Karpas-422 (cell line): Measurements from ENCODE around the gene YTHDF1. TPM values are rescaled to one million over a fixed set of nuclear protein-coding genes. Genes with fewer than 3 reads are reported as not detected.
"Not testable (repeated sequence)": the region's sequence is repeated elsewhere in the genome, so short reads cannot be mapped to it uniquely, and the experiment has no call there.

Experiments used
- DNase-seq: peaks from one replicate; pipeline ENCODE4 v3.0.0-alpha.2; 2015
- H2AFZ ChIP-seq: fragments of 200-600 bp; sonication (generic); 2 replicates; pipeline ENCODE4 v1.6.1; 2014; ENCODE audit warnings: antibody characterized with exemption, low read length, mixed read lengths
- H3K27ac ChIP-seq: fragments of 200-600 bp; sonication (generic); 2 replicates; pipeline ENCODE4 v1.5.1; 2014; ENCODE audit warnings: mild to moderate bottlenecking, low read length, moderate library complexity
- H3K27me3 ChIP-seq: fragments of 200-600 bp; sonication (generic); 2 replicates; pipeline ENCODE4 v1.6.1; 2014; ENCODE audit warnings: low read length, mixed read lengths
- H3K36me3 ChIP-seq: fragments of 200-600 bp; sonication (generic); 2 replicates; pipeline ENCODE4 v1.6.1; 2014; ENCODE audit warnings: low read length, mixed read lengths; ENCODE audit not compliant: insufficient read depth
- H3K4me1 ChIP-seq: fragments of 200-600 bp; sonication (generic); 2 replicates; pipeline ENCODE4 v1.6.1; 2014; ENCODE audit warnings: mild to moderate bottlenecking, low read length, mixed read lengths
- H3K4me2 ChIP-seq: fragments of 200-600 bp; sonication (generic); 2 replicates; pipeline ENCODE4 v1.6.1; 2014; ENCODE audit warnings: low read length, low read depth, mild to moderate bottlenecking; ENCODE audit not compliant: poor library complexity, severe bottlenecking
- H3K4me3 ChIP-seq: fragments of 200-600 bp; sonication (generic); 2 replicates; pipeline ENCODE4 v1.5.1; 2014; ENCODE audit warnings: mild to moderate bottlenecking, antibody characterized with exemption, low read length, mixed read lengths
- H3K79me2 ChIP-seq: fragments of 200-600 bp; sonication (generic); 2 replicates; pipeline ENCODE4 v1.6.1; 2014; ENCODE audit warnings: mild to moderate bottlenecking, low read length, mixed read lengths
- H3K9ac ChIP-seq: fragments of 200-600 bp; sonication (generic); 2 replicates; pipeline ENCODE4 v1.6.0; 2014; ENCODE audit warnings: low read length
- H3K9me2 ChIP-seq: fragments of 200-600 bp; sonication (generic), shearing (Covaris generic); replicated peaks from 2 replicates; pipeline ENCODE4 v1.6.0; 2014; ENCODE audit warnings: mild to moderate bottlenecking, low read length, moderate library complexity; ENCODE audit not compliant: insufficient read depth
- H3K9me3 ChIP-seq: fragments of 300-700, 200-600 bp; sonication (generic); 2 replicates; pipeline ENCODE4 v1.6.1; 2014; ENCODE audit warnings: low read length, mixed read lengths
- H4K20me1 ChIP-seq: fragments of 200-600 bp; sonication (generic); 2 replicates; pipeline ENCODE4 v1.6.1; 2014; ENCODE audit warnings: mild to moderate bottlenecking, antibody characterized with exemption, low read length, low read depth; ENCODE audit not compliant: insufficient read depth
- total RNA-seq: library from RNA; depleted of rRNA; stranded (reverse); fragments of >200 nt; shearing (Covaris generic); gene quantifications from 2 replicates; pipeline ENCODE4 v1.2.3, GENCODE V29; 2014; ENCODE audit warnings: low replicate concordance

YTHDF1 gene
- total RNA-seq, 1 experiment from 2014 or later: 24.1 TPM

DNA sequence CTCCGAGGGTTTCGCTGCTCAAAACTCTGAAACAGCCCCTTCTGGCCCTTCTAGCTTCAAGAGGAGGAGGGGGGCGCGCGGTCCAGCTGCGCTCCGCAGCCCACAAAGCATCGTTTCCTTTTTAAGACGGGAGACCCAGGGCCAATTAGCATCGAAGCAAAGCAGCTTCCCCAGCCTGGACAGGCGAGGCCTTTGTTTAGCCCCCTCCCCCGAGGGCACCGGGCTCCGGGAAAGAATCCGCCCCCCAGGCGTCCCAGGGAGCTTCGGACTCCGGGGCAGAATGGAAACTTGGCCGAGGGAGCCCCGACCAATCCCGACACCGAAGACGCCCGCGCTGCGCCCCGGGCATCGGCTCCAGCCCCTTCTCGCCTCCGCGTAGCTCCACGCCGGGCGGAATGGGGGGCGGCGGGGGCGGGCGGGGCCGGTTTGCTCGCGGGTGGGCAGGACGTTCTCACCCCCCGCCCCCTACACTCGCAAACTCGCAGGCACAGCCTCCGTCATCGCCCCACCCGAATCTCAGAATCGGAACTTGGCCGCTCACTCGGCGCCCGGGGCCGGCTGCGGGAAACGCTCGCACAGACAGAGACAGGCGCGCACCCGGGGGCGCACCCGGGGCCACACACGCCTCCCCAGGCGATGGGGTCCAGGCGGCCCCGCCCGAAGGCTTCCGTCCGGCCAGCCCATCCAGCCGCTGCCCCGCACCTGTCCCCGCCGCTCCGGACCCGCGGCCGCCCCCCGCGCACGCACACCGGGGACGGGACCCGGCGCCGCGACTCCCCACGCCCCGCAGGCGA is 37.7 kb upstream of the YTHDF1 start:
- no peaks in the 10 kb centered on the region for H3K27me3 ChIP-seq
- no peaks in the 10 kb centered on the region for H3K4me1 ChIP-seq
- no peaks in the 10 kb centered on the region for H3K9me2 ChIP-seq
- no peak overlapping the region for H3K9ac ChIP-seq
- no peaks in the 10 kb centered on the region for H3K36me3 ChIP-seq
- no peak overlapping the region for H3K27ac ChIP-seq
- H2AFZ ChIP-seq: no peak overlapping the region
- H3K79me2 ChIP-seq: no peaks in the 10 kb centered on the region
- DNase-seq: no peak
- H3K4me2 ChIP-seq: no peak overlapping the region
- H3K9me3 ChIP-seq: no peaks in the 10 kb centered on the region
- no peaks in the 10 kb centered on the region for H4K20me1 ChIP-seq
- no peak overlapping the region for H3K4me3 ChIP-seq

DNA sequence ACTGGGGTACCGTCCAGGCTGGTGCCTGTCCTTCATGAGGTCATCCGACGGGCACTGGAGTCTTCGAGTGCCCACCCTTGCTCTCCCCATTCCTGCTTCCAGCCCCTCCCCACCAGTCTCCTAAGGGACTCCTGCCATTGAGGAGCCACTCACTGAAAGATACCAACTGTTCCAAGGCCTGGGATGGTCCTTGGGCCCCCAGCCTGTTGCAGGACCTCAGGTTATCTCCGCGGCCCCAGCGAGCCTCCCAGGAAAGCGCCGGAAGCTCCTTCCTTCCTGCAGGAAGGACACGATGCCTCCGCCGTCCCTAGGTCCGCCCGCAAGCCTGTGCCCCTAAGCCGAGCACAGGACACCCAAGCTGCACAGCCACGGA is 37.1 kb upstream of the YTHDF1 start:
- no peaks in the 10 kb centered on the region for H3K36me3 ChIP-seq
- no peaks in the 10 kb centered on the region for H3K27me3 ChIP-seq
- no peaks in the 10 kb centered on the region for H4K20me1 ChIP-seq
- H3K9me2 ChIP-seq: no peaks in the 10 kb centered on the region
- no peaks in the 10 kb centered on the region for H3K9me3 ChIP-seq
- no peak for DNase-seq
- no peaks in the 10 kb centered on the region for H3K4me1 ChIP-seq
- H3K27ac ChIP-seq: no peak overlapping the region
- no peak overlapping the region for H3K4me3 ChIP-seq
- no peaks in the 10 kb centered on the region for H3K79me2 ChIP-seq
- H3K9ac ChIP-seq: no peak overlapping the region
- H3K4me2 ChIP-seq: no peak overlapping the region
- H2AFZ ChIP-seq: no peak overlapping the region

DNA sequence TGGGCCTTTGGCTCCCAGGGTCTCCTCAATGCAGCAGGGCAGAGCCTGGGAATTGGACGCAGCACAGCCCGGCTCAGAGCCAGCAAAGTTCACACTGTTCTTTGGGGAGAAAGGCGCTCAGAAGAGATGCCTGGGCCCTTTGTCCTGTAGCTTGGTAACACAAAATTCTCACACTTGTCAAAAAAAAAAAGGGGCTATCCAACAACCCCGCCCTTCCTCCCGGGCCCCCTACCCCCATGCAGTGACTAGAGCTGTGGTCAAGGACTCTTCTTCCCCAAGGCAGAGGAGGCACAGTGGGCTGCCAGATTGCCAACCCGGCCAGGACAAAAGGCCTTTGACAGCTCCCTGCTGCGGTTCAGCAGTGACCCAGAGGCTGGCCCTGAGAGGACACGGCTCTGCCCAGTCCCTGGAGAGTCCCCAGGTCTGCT is 36.4 kb upstream of the YTHDF1 start:
- H3K79me2 ChIP-seq: no peaks in the 10 kb centered on the region
- H3K4me2 ChIP-seq: no peak overlapping the region
- H3K27me3 ChIP-seq: no peaks in the 10 kb centered on the region
- no peaks in the 10 kb centered on the region for H3K9me3 ChIP-seq
- no peaks in the 10 kb centered on the region for H3K4me1 ChIP-seq
- H3K4me3 ChIP-seq: no peak overlapping the region
- no peaks in the 10 kb centered on the region for H3K9me2 ChIP-seq
- H3K9ac ChIP-seq: no peak overlapping the region
- H2AFZ ChIP-seq: no peak overlapping the region
- H4K20me1 ChIP-seq: no peaks in the 10 kb centered on the region
- no peak overlapping the region for H3K27ac ChIP-seq
- no peak for DNase-seq
- no peaks in the 10 kb centered on the region for H3K36me3 ChIP-seq

DNA sequence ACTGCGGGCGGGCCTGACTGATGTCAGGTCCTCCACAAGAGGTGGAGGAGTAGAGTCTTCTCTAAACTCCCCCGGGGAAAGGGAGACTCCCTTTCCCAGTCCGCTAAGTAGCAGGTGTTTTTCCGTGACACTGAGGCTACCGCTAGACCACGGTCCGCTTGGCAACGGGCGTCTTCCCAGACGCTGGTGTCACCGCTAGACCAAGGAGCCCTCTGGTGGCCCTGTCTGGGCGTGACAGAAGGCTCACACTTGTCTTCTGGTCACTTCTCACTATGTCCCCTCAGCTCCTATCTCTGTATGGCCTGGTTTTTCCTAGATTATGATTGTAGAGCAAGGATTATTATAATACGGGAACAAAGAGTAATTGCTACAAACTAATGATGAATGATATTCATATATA is 35.4 kb upstream of the YTHDF1 start:
- not testable (repeated sequence) for H2AFZ ChIP-seq, H3K9me2 ChIP-seq

DNA sequence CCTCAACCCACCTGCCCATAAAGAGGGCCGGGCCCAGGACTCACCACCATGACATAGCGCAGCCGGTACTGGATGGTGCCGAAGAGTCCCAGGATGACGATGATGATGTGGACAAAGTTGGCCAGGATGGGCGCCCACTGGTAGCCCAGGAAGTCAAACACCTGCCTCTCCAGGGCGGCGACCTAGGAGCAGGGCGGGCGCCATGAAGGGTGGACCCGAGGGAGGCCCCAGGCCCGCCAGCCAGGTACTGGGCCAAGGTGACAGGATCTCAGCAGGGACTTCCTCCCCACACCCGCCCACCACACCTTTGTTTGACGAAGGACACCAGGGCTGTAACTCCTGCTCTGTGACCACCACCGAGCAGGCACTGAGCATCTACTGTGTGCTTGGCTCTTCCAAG is 34.0 kb upstream of the YTHDF1 start:
- no peaks in the 10 kb centered on the region for H3K9me2 ChIP-seq
- H3K27ac ChIP-seq: no peak overlapping the region
- H3K36me3 ChIP-seq: no peaks in the 10 kb centered on the region
- H2AFZ ChIP-seq: no peak overlapping the region
- H3K79me2 ChIP-seq: no peaks in the 10 kb centered on the region
- no peak for DNase-seq
- no peaks in the 10 kb centered on the region for H3K9me3 ChIP-seq
- no peak overlapping the region for H3K4me2 ChIP-seq
- no peaks in the 10 kb centered on the region for H3K27me3 ChIP-seq
- no peaks in the 10 kb centered on the region for H4K20me1 ChIP-seq
- H3K4me1 ChIP-seq: no peaks in the 10 kb centered on the region
- H3K9ac ChIP-seq: no peak overlapping the region
- H3K4me3 ChIP-seq: no peak overlapping the region

More for the DNA sequence above, 35.4 kb upstream of the YTHDF1 start:
- H4K20me1 ChIP-seq, H3K79me2 ChIP-seq, H3K4me3 ChIP-seq, H3K27ac ChIP-seq, H3K4me2 ChIP-seq, H3K36me3 ChIP-seq, H3K9ac ChIP-seq, H3K9me3 ChIP-seq, H3K4me1 ChIP-seq, H3K27me3 ChIP-seq: not testable (repeated sequence)
- peak; percentile 49 for DNase-seq

DNA sequence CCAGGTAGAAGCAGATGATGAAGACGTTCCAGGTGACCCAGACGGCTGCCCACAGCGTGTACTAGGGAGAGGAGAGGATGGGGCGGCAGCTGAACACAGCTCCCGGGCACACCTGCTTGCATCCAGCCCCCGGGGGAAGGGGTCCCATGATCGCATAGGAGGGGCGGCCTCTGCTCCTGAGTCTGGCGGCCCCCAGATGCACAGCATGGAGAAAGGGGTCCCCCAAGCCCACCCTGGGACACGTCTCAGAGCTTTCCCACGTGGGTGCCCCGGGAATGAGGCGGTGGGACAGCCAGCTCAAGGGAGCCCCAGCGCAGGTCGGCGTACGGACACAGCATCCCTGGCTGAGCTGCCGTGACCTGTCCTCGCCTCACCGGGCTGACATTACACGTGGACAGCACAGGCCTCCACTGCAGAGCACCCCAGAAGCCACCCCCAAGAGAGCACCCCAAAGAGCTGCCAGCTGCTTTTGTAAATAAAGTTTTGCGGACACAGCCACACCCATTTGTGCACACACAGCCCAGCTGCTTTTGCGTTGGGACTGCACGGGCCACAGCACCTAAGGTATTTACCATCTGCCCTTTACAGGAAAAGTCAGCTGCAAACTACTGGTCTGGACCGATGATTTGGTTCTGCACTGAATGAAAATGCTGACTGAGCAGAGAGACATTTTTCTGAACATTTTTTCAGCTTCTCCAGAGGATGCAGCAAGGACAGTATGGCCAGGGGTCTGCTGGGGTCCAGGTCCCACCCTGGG is 33.1 kb upstream of the YTHDF1 start:
- H3K9me3 ChIP-seq: no peaks in the 10 kb centered on the region
- no peak overlapping the region for H3K27ac ChIP-seq
- no peaks in the 10 kb centered on the region for H4K20me1 ChIP-seq
- H3K79me2 ChIP-seq: no peaks in the 10 kb centered on the region
- H3K9ac ChIP-seq: no peak overlapping the region
- H3K27me3 ChIP-seq: no peaks in the 10 kb centered on the region
- no peak overlapping the region for H2AFZ ChIP-seq
- no peaks in the 10 kb centered on the region for H3K9me2 ChIP-seq
- no peaks in the 10 kb centered on the region for H3K36me3 ChIP-seq
- H3K4me3 ChIP-seq: no peak overlapping the region
- DNase-seq: no peak
- no peaks in the 10 kb centered on the region for H3K4me1 ChIP-seq
- no peak overlapping the region for H3K4me2 ChIP-seq

DNA sequence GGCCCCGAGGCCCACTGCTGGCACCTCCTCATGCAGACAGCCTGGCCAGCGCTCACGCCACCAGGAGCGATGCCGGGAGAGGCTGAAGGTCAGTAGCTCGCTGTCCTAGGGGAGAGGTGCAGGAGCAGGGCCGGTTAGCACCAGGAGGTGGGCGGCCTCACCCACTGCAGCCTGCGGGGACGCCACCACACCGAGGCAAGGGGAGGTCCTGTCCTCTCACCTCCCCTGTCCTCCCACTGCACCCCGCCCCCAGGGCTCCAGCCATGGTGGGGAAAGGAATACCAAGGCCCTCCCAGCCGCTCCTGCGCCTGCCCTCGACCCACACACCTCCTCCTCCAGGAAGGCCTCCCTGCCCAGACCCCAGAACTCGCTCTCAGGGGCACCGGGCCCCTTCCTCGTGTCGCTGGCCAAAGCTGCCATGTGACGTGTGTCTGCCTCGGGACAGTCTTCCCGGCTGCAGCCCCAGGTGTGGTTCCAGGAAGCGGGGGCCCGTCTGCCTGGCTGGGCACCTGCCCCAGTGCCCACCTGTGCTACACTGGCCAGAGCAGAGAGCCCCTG is 31.8 kb upstream of the YTHDF1 start:
- Histone ChIP-seq H3K27ac (no peak overlapping the region), H3K9me2 (no peaks in the 10 kb centered on the region), H3K36me3 (no peaks in the 10 kb centered on the region), H3K4me3 (no peak overlapping the region), H3K9me3 (no peaks in the 10 kb centered on the region), H3K4me1 (no peaks in the 10 kb centered on the region), H2AFZ (no peak overlapping the region), H3K79me2 (no peaks in the 10 kb centered on the region), H3K4me2 (no peak overlapping the region), H4K20me1 (no peaks in the 10 kb centered on the region), H3K9ac (no peak overlapping the region), H3K27me3 (no peaks in the 10 kb centered on the region)
- no peak for DNase-seq

DNA sequence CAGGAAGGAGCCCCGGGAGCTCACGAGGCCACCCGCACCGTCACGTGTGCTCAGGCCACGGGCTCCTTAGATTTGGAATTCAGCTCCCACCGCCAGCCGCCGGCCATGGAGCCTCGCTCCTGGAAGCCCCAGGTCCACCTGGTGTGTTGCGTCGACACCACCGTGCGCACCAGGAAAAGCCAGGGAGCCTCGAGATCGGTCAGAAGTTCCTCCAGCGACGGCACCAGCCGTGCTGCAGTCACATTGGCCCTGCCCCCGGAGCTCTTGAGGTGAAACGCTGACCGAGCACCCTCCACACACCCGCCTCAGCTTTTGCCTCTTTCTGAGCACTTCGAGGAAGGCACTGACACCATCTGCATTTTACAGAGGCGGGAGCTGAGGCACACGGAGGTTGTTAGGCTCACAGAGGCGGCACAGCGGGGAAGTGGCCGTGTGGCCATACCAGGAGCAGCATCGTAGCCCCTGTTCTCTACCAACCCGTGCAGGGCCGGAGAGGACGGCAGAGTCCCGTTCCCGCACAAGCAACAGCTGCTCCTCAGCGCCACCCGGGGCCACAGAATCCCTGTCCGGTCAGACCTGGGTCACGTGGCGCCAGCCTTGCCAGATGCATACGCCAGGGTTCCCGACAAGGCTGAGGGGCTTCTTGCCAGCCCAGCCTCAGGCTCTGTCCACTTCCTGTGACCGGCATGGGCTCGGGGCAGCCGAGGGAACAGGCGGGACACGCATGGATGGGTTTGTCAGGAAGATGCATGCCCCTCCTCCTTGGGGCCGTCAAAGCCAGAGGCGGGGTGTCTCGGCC is 30.8 kb upstream of the YTHDF1 start:
- H3K4me2 ChIP-seq: no peak overlapping the region
- no peak overlapping the region for H3K9ac ChIP-seq
- H3K27ac ChIP-seq: no peak overlapping the region

More for the DNA sequence above, 30.8 kb upstream of the YTHDF1 start:
- H3K4me3 ChIP-seq: no peak overlapping the region
- H4K20me1 ChIP-seq: no peaks in the 10 kb centered on the region
- H3K79me2 ChIP-seq: no peaks in the 10 kb centered on the region
- no peak overlapping the region for H2AFZ ChIP-seq
- no peak for DNase-seq
- no peaks in the 10 kb centered on the region for H3K9me2 ChIP-seq
- H3K4me1 ChIP-seq: no peaks in the 10 kb centered on the region
- no peaks in the 10 kb centered on the region for H3K9me3 ChIP-seq
- H3K36me3 ChIP-seq: no peaks in the 10 kb centered on the region
- no peaks in the 10 kb centered on the region for H3K27me3 ChIP-seq
